GM18511 (cell line): ENCODE measurements around the gene MLLT10.

Source experiments
- ATAC-seq: cut with Tn5 transposase; IDR thresholded peaks from one replicate; pipeline ENCODE4 v1.9.1; 2021; ENCODE audit warnings: mild to moderate bottlenecking, moderate library complexity; ENCODE audit not compliant: unreplicated experiment

Gene MLLT10

GRCh38 chr10:21533467-21534279 lies at the start of gene MLLT10:
MLLT10 (plus strand) TSS chr10:21534232; CDS start chr10:21534645, 413 bp downstream.
- ATAC-seq: peak; percentile 87

- no peak for ATAC-seq
Observed at GRCh38 chr10:21487416-21488180, 46.4 kb upstream of the MLLT10 start.

- ATAC-seq: no peak
Observed at GRCh38 chr10:21488246-21488956, 45.6 kb upstream of the MLLT10 start.

- no peak for ATAC-seq
Observed at GRCh38 chr10:21488957-21489446, 45.0 kb upstream of the MLLT10 start.

GRCh38 chr10:21490028-21490710 lies 43.9 kb upstream of the MLLT10 start:
- no peak for ATAC-seq

DNA sequence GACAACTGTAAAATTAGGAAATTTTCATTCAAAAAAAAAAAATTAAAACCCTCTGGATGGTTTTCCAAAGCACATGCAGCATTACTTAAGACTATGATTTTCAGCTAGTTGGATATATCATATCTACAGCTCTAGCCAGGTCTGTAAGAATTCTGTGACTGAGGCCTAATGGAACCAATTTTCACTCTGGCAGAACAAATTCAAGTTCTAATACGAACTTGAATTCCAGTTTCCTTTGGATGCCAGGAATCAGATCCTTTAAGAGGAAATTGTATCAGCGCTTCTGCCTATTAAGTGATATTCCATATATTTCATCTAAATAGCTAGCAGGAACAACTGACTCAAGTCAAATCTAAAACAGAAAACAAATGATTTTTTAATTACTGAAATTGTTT lies 43.3 kb upstream of the MLLT10 start:
- no peak for ATAC-seq

- no peak for ATAC-seq
Observed at GRCh38 chr10:21492421-21492820, 41.6 kb upstream of the MLLT10 start.

DNA sequence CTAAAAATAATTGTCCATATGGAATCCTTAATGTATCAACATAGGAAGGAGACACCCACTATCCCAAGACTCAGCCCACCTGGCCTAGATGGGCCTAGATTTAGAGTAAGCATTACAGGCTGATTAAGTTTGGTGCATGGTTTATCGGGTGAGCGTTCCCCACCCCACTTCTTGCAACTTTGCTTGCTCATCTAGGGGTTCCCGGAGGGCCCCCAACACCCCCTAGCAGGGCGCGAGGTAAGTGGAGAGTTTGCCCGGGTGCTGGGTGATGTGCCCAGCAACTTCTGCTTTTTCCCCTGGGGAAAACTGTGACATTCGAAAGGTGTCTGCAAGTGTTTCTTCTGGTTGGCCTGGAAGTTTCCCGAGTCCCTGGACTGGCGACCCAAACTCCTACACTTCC lies 40.2 kb upstream of the MLLT10 start:
- ATAC-seq: no peak

DNA sequence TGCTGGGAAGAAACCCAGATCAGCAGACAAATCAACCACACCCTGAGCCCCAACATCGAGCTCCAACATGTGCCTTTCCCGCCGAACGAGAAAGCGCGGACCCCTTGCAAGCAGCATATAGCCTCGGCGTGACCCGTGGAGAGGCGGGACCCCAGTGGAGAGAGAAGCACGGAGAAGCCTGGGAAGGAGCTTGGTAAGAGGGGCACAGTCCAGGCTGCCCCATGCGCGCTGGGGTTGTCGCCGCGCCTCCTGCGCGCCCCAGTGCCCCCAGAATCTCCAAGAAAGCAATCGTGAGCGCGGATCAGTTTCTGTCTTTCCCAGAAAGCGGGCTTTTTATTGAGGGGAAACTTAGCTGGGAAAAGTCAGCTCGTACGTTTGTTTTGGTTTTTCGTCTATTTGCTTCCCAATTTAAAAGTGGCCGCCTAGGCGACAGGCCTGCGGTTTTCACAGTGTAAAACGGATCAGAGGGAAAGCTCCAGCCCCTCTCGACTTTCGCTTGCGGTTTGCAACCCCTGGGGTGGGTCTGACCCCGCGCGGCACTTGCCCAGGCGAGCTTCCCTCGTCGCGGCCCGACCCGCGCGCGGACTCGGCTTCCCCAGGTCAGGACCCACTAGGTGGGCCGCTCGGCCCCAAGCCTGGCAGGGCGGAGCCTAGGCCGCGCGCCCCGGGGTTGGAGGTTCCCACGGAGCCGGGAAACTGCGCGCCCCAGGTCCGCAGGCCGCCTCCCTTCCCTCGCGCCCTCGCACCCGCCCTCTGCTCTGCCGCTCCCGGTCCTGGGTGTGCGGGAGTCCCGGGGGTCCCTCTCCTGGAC lies 39.6 kb upstream of the MLLT10 start:
- ATAC-seq: peak; percentile 24

DNA sequence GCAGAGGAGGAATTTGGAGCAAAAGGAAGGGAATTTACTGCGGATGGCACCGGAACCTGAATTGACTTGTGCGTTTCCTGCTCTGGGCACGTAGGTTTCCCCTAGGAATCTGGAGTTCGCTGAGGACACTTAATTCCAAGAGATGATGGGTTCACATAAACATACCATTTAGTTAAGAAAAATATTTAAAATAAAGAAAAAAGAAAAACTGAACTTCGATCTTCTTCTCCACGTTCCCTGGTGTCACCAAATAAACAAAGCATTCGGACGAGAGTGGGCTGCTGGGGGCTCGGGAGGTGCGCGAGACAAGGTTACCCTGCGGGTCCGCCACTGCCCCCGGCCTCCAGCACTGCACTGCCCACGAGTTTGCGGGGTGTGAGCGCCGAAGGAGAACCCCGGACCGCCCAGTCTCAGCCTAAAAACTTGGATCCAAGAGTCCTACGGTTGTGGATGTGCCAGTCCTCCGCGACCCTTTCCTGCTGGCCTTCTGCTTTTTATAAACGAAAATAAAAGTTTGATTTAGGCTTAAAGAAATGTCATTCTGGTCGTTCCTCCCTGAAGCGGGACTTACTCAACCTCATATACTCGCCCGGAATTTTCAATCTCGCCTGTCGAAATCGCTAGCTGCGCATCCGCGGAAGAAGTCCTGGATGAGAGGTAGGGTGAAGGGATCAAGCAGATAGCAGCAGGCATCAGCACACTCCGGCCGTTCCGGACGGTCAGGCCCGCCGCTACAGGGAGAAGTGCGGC lies 38.9 kb upstream of the MLLT10 start:
- no peak for ATAC-seq

DNA sequence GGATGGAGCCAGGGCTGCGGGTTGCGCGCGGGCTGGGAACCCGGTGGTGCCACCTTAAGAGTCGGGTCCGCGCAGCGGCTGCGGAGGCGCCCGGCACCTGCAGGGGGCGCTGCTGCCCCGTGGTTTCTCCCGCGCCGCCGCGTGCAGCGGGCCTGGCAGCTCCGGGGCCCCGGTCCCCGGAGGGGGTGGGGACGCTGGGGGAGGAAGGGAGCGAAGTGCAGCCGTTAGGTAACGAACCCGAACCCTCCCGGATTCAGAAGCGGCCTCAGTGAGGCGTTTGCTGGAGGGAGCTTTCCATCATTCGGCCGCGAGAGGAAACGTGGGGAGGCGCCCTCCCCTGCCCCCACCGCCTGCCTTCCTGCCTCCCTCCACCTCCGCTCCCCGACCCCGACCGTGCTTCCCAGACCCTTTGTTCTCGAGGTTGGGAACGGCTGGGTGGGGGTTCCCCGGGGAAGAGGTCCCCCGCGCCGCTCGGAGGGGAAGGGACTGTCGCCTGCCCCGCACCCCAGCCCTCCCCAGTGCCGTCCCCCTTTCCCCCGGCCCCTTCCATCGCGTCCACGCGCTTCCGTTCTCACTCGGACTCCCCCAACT lies 38.2 kb upstream of the MLLT10 start:
- ATAC-seq: peak; percentile 73

DNA sequence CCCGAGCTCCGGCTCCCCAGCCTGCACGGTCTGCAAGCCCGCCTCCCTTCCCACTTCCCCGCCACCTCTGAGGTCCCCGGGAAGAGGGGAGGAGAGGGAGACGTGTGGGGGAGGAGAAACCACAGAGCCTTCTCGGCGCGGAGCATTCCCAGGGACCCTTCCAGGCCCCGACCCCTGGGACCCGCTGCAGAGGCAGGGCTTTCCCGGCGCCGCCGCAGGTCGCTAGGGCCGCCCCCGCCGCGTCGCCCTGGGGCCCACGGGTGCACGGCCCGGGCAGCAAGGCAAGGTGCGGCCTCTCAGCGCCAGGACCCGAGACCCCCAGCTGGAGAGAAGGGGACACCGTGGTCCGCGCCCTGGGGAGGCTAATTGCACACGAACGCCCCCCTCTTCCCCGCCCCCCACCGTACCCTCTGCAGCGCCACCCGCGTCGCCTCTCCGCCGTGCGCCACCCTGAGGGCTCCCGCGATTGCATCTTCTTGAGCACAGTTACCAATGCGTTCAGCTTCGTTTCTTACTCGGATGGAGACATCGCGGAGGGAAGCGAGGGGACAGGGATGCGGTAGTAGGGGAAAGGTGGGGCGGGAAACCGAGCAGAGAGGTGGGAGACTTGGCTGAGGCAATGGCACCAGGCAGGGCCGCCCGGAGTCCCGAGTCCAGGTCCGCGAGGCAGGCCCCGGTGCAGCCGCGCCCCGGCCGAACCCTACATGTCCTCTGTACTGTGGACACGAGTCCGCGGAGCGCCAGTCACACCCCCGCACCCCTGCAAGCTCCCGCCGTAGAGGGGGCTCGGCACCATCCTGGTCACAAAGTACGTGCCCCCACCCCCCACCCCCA lies 37.5 kb upstream of the MLLT10 start:
- ATAC-seq: peak; percentile 62

- ATAC-seq: no peak
Observed at GRCh38 chr10:21497177-21497807, 36.7 kb upstream of the MLLT10 start.

DNA sequence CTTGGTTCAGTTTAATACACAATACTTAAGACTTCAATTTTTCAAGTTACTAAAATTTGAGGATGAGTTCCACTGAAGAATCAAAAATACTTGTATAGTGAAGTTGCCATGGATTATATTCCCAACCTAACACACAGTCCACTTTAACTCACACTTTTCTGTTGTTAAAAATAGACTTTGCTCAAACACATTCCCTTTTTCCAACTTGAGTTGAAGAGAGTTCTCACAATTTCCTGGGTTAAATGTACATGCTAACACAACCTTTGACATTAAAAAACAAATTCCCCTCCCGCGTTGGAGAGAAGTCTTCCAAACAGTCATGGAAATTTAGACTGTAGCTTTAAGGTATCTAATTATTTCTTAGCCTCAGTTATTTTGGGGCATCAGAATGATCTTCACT lies 35.7 kb upstream of the MLLT10 start:
- ATAC-seq: no peak

- no peak for ATAC-seq
Observed at GRCh38 chr10:21498986-21499385, 35.0 kb upstream of the MLLT10 start.

- ATAC-seq: no peak
Observed at GRCh38 chr10:21499701-21500577, 34.1 kb upstream of the MLLT10 start.

- no peak for ATAC-seq
Observed at GRCh38 chr10:21500578-21500910, 33.5 kb upstream of the MLLT10 start.
